WI38 (cell line): ENCODE measurements around the gene RPL27A.

Experiments used
- H3K4me3 ChIP-seq: 2 replicates; pipeline ENCODE4 v1.5.1; 2011; ENCODE audit warnings: low read depth, mild to moderate bottlenecking, control low read depth, low read length
- TF ChIP-seq, protein P1 (sequence below): IDR thresholded peaks from 2 replicates; pipeline ENCODE4 v1.5.1; 2012; ENCODE audit warnings: low read depth, mild to moderate bottlenecking, control low read depth, low read length

The RPL27A gene

DNA sequence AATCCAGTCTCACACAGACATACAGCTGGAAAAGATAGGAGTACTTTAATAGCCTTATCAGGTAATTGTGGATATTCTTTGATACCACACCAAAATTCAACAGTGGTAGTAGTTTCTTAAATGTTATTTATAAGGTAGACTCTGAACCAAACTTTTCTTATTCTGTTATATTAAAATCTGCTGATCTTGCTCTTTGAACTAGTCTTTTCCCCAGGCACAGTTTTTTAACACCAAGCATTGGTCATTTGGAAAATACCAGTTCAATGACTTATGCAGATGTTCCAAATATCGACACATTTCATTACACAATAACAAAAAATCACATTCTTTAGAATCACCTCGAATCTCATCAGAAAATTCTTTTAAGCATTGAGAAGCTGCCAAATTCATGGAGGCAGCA lies 7.7 kb upstream of the RPL27A start:
- TF ChIP-seq, protein P1, sequence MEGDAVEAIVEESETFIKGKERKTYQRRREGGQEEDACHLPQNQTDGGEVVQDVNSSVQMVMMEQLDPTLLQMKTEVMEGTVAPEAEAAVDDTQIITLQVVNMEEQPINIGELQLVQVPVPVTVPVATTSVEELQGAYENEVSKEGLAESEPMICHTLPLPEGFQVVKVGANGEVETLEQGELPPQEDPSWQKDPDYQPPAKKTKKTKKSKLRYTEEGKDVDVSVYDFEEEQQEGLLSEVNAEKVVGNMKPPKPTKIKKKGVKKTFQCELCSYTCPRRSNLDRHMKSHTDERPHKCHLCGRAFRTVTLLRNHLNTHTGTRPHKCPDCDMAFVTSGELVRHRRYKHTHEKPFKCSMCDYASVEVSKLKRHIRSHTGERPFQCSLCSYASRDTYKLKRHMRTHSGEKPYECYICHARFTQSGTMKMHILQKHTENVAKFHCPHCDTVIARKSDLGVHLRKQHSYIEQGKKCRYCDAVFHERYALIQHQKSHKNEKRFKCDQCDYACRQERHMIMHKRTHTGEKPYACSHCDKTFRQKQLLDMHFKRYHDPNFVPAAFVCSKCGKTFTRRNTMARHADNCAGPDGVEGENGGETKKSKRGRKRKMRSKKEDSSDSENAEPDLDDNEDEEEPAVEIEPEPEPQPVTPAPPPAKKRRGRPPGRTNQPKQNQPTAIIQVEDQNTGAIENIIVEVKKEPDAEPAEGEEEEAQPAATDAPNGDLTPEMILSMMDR: no peak
- no peak overlapping the region for H3K4me3 ChIP-seq

DNA sequence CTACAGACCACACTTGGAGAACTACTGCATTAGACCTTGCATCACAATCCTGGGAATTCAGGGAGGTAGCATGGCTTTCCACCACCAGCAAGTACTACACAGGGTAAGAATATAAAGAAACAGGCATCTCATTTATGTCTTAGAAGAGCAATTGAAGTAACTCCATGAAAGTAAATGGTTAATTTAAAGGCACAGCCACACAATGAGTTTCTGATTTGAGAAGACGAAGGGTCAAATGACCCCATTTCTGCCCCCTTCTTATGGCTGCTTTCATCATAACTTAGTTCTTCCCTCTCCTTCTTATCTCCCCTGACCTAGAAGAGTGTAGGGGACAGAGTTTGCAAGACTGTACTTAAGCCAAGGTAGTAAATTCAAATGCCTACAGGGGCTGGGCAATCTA lies 6.1 kb upstream of the RPL27A start:
- no peak overlapping the region for H3K4me3 ChIP-seq
- TF ChIP-seq, protein P1: no peak

DNA sequence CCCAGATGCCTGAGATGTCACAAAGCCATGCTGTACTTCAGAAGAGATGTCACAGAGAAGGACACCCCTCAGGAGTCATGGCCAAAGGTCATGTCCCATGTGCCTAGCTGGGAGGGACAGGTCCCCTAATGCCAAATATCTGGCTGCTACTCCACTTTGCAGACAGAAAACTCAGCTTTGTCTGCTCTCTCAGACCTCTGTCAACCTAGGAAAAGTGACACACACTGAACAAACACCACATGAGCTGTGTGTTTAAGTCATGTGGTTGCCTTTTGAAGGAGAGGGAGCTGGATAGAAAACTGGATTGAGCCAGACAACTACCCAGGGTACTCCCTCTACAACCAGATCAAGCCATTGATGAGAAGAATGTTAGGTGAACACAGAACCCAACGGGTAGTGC lies 3.6 kb upstream of the RPL27A start:
- H3K4me3 ChIP-seq: no peak overlapping the region
- TF ChIP-seq, protein P1: no peak

DNA sequence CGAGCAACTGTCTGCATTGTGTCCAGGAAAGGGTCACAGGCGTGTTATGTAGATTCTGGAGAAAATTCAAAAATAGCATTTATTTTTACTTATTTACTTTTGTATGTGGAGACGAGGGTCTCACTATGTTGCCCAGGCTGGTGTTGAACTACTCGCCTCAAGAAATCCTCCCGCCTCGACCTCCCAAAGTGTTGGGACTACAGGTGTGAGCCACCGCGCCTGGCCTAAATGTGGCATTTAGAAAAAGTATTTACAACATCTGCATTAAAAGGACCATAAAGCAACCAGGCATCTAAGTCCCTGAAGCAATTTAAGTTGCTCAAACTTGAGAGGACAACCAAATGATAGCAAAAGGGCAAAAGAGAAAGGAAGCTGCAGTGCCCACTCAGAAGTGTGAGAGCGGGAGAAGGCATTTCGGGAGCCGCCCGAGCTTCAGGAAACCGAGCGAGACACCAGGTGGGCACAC lies 722 bp upstream of the RPL27A start:
- TF ChIP-seq, protein P1: no peak
- H3K4me3 ChIP-seq: peak overlapping the region; percentile 98

DNA sequence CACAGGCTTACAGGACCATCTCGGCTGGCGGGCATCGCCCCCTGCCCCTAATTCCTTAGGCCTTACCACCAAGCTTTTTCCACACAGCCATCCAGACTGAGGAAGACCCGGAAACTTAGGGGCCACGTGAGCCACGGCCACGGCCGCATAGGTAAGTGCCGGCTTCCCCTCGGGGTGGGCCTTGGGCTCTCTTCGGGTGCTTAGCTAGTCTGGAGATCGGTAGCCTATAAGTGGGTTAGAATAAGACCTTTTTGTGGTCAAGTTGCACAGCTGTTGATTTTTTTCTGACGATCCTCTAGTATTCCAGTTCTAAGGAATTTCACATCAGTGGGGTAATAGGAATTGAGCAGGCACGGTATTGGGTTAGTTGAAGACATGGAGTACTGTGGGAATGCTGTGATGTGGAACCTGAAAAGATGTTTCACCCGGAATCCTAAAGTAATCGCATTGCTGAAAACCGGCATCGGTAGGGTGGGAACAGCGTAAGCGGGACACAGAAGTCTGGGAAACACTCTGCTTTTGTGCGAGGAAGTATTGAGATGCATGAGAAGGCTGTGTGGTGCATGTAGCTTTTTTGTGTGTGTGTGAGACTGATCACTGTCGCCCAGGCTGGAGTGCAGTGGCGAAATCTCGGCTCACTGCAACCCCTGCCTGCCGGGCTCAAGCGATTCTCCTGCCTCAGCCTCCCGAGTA lies 669 bp downstream of the RPL27A start:
- TF ChIP-seq, protein P1: no peak
- peak overlapping the region; percentile 98 for H3K4me3 ChIP-seq

DNA sequence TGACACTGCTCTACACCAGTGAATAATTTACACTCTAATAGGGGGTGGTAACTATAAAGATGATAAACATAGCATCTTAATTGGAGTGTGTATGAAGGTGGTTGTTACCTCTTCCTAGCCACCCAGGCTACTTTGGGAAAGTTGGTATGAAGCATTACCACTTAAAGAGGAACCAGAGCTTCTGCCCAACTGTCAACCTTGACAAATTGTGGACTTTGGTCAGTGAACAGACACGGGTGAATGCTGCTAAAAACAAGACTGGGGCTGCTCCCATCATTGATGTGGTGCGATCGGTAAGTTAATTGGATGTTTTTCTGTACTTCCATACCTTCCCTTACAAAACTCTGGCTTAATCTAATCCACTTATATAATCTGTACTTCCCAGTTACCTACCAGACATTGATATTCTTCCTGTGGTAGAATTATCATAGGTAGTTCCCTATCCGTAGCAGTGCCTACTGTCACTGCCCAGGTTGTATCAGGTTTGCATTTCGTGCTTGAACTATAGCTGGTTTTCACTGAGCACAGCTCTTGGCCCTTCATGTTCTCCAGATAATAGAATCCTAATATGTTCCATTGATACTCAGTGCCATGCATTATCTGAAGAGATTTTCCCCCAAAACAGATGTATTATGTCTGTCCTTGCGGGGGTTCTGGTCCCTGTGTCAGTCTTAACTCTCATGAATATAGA lies 2.2 kb downstream of the RPL27A start:
- H3K4me3 ChIP-seq: peak overlapping the region; percentile 98
- TF ChIP-seq, protein P1: no peak

DNA sequence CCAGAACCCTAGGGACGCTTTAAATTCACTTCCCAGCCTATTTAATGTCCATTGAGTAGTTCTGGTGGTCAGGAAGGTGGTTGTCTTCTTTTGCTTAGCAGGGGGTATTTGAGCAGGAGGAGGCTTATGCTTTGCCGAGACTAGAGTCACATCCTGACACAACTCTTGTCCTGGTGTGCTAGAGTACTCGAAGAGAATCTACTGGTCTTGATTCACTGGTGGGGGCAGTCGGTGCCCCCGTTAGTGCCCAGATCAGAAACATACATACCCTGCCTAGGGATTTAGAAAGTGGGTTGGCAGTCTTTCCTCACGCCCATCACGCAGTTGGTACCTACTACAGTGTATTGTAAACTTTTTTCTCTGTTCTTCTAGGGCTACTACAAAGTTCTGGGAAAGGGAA lies 2.7 kb downstream of the RPL27A start:
- H3K4me3 ChIP-seq: no peak overlapping the region
- TF ChIP-seq, protein P1: no peak
